HEK293T (cell line): Measurements from ENCODE around the gene RYR1.

Experiments
- CTCF ChIA-PET: fragments of 350-600 bp; formaldehyde crosslinking; extraction: SDS; loops from one replicate; lab custom pipeline; 2021; ENCODE audit warnings: antibody characterized with exemption, inconsistent platforms; lab: Yijun Ruan, JAX
- POLR2A ChIA-PET: fragments of 350-600 bp; formaldehyde crosslinking; extraction: SDS; loops from one replicate; lab custom pipeline; 2020; ENCODE audit warnings: antibody characterized with exemption, inconsistent platforms; lab: Yijun Ruan, JAX
- DNase-seq: peaks from one replicate; pipeline ENCODE4 v3.0.0; 2012; ENCODE audit warnings: mixed read lengths; ENCODE audit errors: extremely low spot score
- ARNT ChIP-seq: fragments of 450-650 bp; IDR thresholded peaks from 2 replicates; pipeline ENCODE4 v1.6.1; 2017; ENCODE audit warnings: mild to moderate bottlenecking
- BHLHE40 ChIP-seq: fragments of 450-650 bp; IDR thresholded peaks from 2 replicates; pipeline ENCODE4 v1.6.1; 2016; ENCODE audit warnings: mild to moderate bottlenecking, moderate library complexity, borderline replicate concordance
- CTBP1 ChIP-seq: fragments of 450-650 bp; IDR thresholded peaks from 2 replicates; pipeline ENCODE4 v1.6.1; 2016; ENCODE audit warnings: borderline replicate concordance
- ELF4 ChIP-seq: fragments of 450-650 bp; IDR thresholded peaks from 2 replicates; pipeline ENCODE4 v1.6.1; 2017; ENCODE audit warnings: antibody characterized with exemption
- FOXA1 ChIP-seq: fragments of 450-650 bp; IDR thresholded peaks from 2 replicates; pipeline ENCODE4 v1.6.1; 2016; ENCODE audit warnings: mild to moderate bottlenecking
- FOXK2 ChIP-seq: fragments of 450-650 bp; IDR thresholded peaks from 2 replicates; pipeline ENCODE4 v1.6.1; 2016; ENCODE audit warnings: mild to moderate bottlenecking
- FOXM1 ChIP-seq: fragments of 450-650 bp; IDR thresholded peaks from 2 replicates; pipeline ENCODE4 v1.6.1; 2017; ENCODE audit warnings: mild to moderate bottlenecking, borderline replicate concordance
- HDGF ChIP-seq: fragments of 450-650 bp; IDR thresholded peaks from 2 replicates; pipeline ENCODE4 v1.6.1; 2017; ENCODE audit warnings: antibody characterized with exemption, borderline replicate concordance
- L3MBTL2 ChIP-seq: fragments of 450-650 bp; conservative IDR thresholded peaks from 2 replicates; pipeline ENCODE4 v1.6.1; 2016; ENCODE audit warnings: mild to moderate bottlenecking
- LEF1 ChIP-seq: fragments of 450-650 bp; IDR thresholded peaks from 2 replicates; pipeline ENCODE4 v1.6.1; 2017; ENCODE audit warnings: mild to moderate bottlenecking, borderline replicate concordance
- NFRKB ChIP-seq: fragments of 450-650 bp; IDR thresholded peaks from 2 replicates; pipeline ENCODE4 v1.6.1; 2016; ENCODE audit warnings: mild to moderate bottlenecking, moderate library complexity
- PKNOX1 ChIP-seq: fragments of 450-650 bp; IDR thresholded peaks from 2 replicates; pipeline ENCODE4 v1.6.1; 2016
- SP1 ChIP-seq: fragments of 450-650 bp; IDR thresholded peaks from 2 replicates; pipeline ENCODE4 v1.6.1; 2017
- SUZ12 ChIP-seq: fragments of 450-650 bp; IDR thresholded peaks from 2 replicates; pipeline ENCODE4 v1.6.1; 2016; ENCODE audit warnings: mild to moderate bottlenecking
- TARDBP ChIP-seq: fragments of 450-650 bp; IDR thresholded peaks from 2 replicates; pipeline ENCODE4 v1.6.1; 2016
- ZNF384 ChIP-seq: fragments of 450-650 bp; IDR thresholded peaks from 2 replicates; pipeline ENCODE4 v1.6.1; 2016

The RYR1 gene

GRCh38 chr19:38442736-38443135 lies 9.2 kb downstream of the RYR1 start:
- ChIA-PET CTCF (no interaction called here), POLR2A (no interaction called here)
- TF ChIP-seq PKNOX1 = no peak
- TF ChIP-seq ELF4 = no peak
- no peak for TF ChIP-seq LEF1
- TF ChIP-seq FOXM1 = no peak
- TF ChIP-seq HDGF = no peak
- no peak for TF ChIP-seq CTBP1
- no peak for TF ChIP-seq L3MBTL2
- no peak for TF ChIP-seq ARNT
- no peak for TF ChIP-seq FOXK2
- TF ChIP-seq SUZ12 = no peak
- no peak for TF ChIP-seq ZNF384
- TF ChIP-seq FOXA1 = no peak
- no peak for TF ChIP-seq BHLHE40
- TF ChIP-seq SP1 = no peak
- TF ChIP-seq NFRKB = no peak
- TF ChIP-seq TARDBP = no peak
- no peak for DNase-seq

GRCh38 chr19:38443458-38443999 lies 10.0 kb downstream of the RYR1 start:
- DNase-seq = no peak
- CTCF ChIA-PET = no interaction called here
- TF ChIP-seq BHLHE40 (no peak), FOXK2 (no peak), SUZ12 (no peak), NFRKB (no peak), TARDBP (no peak), HDGF (no peak), CTBP1 (no peak), ARNT (no peak), FOXM1 (no peak), ELF4 (no peak), FOXA1 (no peak), PKNOX1 (no peak), ZNF384 (no peak), L3MBTL2 (no peak), LEF1 (no peak)
- POLR2A ChIA-PET = no interaction called here

GRCh38 chr19:38444026-38444425 lies 10.5 kb downstream of the RYR1 start:
- ChIA-PET POLR2A (no interaction called here), CTCF (no interaction called here)
- TF ChIP-seq ELF4 (no peak), TARDBP (no peak), HDGF (no peak), FOXK2 (no peak), SP1 (no peak)
- no peak for DNase-seq

- no peak for DNase-seq
- CTCF ChIA-PET = no interaction called here
- POLR2A ChIA-PET = no interaction called here
- TF ChIP-seq TARDBP (no peak), ZNF384 (no peak), ARNT (no peak), CTBP1 (no peak), PKNOX1 (no peak), L3MBTL2 (no peak)
Observed at GRCh38 chr19:38445362-38445761, 11.9 kb downstream of the RYR1 start.

GRCh38 chr19:38448225-38448624 lies 14.7 kb downstream of the RYR1 start:
- ChIA-PET POLR2A (no interaction called here), CTCF (interaction anchor here (0.7 kb wide), 1 partner anchor 64 kb away, joined by 3 read pairs; no protein-coding TSS in a partner anchor)
- TF ChIP-seq NFRKB = no peak
- TF ChIP-seq SP1 = no peak
- TF ChIP-seq ARNT = no peak
- no peak for DNase-seq

GRCh38 chr19:38449518-38449917 lies 16.0 kb downstream of the RYR1 start:
- DNase-seq = no peak
- POLR2A ChIA-PET = no interaction called here
- TF ChIP-seq FOXA1 (no peak), ARNT (no peak), SUZ12 (no peak), L3MBTL2 (no peak), ELF4 (no peak)
- CTCF ChIA-PET = no interaction called here

GRCh38 chr19:38451036-38451435 lies 17.5 kb downstream of the RYR1 start:
- CTCF ChIA-PET = interaction anchor here (0.8 kb wide), 1 partner anchor 11 kb away, joined by 3 read pairs; no protein-coding TSS in a partner anchor
- POLR2A ChIA-PET = no interaction called here
- DNase-seq = no peak
- TF ChIP-seq BHLHE40 = no peak
- no peak for TF ChIP-seq LEF1
- TF ChIP-seq FOXK2 = no peak
- no peak for TF ChIP-seq HDGF
- no peak for TF ChIP-seq L3MBTL2
- TF ChIP-seq FOXA1 = no peak
- no peak for TF ChIP-seq SUZ12
- TF ChIP-seq NFRKB = no peak
- TF ChIP-seq ELF4 = no peak
- no peak for TF ChIP-seq FOXM1
- no peak for TF ChIP-seq ZNF384
- no peak for TF ChIP-seq CTBP1
- no peak for TF ChIP-seq ARNT
- TF ChIP-seq SP1 = no peak
- no peak for TF ChIP-seq PKNOX1
- no peak for TF ChIP-seq TARDBP
